ENCODE measurements around the gene GLOD4. TPM values are rescaled to one million over a fixed set of nuclear protein-coding genes. Genes with fewer than 3 reads are reported as not detected.
A peak's percentile ranks its signal among the peaks of the same experiment; 100 is the strongest.
"Not testable (repeated sequence)": the region's sequence is repeated elsewhere in the genome, so short reads cannot be mapped to it uniquely, and the experiment has no call there.

GLOD4 gene
- total RNA-seq, 1 donor from 2014 or later, result 80.1 TPM

DNA sequence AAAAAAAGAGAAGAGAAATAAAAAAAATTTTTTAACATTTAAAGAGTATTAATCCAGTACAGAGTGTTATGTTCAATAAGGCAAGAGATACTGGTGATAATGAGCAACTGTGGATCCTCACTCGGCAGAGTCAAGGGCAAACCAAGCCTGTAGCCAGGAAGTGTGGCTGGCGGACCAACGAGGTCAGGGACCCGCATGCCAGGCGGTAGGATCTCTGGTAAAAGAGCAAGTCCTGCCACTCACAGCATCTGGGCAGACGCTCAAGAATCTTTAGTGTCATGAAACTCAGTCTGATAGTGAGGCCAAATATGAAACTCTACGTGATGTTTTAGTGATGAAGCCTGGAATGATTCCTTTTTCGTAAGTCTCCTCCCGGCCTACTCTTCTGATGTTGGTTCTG, 21.7 kb downstream of the GLOD4 start:
- H3K27me3 Mint-ChIP-seq (ENCODE audit: unreplicated experiment), result peaks cover 3% of the 10 kb centered on the region
- H3K36me3 Mint-ChIP-seq (ENCODE audit: unreplicated experiment), result peaks cover 5% of the 10 kb centered on the region
- TF ChIP-seq, protein P1, sequence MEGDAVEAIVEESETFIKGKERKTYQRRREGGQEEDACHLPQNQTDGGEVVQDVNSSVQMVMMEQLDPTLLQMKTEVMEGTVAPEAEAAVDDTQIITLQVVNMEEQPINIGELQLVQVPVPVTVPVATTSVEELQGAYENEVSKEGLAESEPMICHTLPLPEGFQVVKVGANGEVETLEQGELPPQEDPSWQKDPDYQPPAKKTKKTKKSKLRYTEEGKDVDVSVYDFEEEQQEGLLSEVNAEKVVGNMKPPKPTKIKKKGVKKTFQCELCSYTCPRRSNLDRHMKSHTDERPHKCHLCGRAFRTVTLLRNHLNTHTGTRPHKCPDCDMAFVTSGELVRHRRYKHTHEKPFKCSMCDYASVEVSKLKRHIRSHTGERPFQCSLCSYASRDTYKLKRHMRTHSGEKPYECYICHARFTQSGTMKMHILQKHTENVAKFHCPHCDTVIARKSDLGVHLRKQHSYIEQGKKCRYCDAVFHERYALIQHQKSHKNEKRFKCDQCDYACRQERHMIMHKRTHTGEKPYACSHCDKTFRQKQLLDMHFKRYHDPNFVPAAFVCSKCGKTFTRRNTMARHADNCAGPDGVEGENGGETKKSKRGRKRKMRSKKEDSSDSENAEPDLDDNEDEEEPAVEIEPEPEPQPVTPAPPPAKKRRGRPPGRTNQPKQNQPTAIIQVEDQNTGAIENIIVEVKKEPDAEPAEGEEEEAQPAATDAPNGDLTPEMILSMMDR (IDR thresholded peaks at IDR 0.05; ENCODE audit: partially characterized antibody, unreplicated experiment), result no peak
- no peak for DNase-seq
- peaks cover 3% of the 10 kb centered on the region for H3K9me3 Mint-ChIP-seq (ENCODE audit: unreplicated experiment)
- H3K4me3 Mint-ChIP-seq (ENCODE audit: unreplicated experiment), result no peak overlapping the region
- no peak overlapping the region for H3K27ac Mint-ChIP-seq (ENCODE audit: unreplicated experiment)
- no peaks in the 10 kb centered on the region for H3K4me1 Mint-ChIP-seq (ENCODE audit: low read depth, unreplicated experiment)

DNA sequence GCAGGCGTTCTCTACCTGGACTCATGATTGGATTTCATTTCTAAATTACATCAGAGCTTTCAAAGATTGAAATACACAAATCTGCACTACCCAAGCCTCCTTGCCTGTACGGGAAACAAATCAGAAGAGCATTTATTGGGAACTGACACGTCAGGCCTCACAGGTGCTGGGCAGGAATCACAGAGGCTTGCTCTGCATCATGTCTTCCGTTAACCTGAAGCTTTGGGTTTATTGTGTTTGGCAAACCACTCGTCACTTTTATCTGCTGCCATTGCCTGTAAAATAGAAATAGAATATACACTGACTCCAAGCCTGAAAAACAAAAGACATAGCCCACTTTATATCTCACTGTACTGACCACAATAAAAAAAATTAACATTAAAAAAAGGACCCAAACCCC, 22.1 kb downstream of the GLOD4 start:
- no peak overlapping the region for H3K4me3 Mint-ChIP-seq (ENCODE audit: unreplicated experiment)
- DNase-seq, result no peak
- H3K27me3 Mint-ChIP-seq (ENCODE audit: unreplicated experiment), result peaks cover 3% of the 10 kb centered on the region
- no peaks in the 10 kb centered on the region for H3K4me1 Mint-ChIP-seq (ENCODE audit: low read depth, unreplicated experiment)
- H3K9me3 Mint-ChIP-seq (ENCODE audit: unreplicated experiment), result peaks cover 3% of the 10 kb centered on the region
- no peak overlapping the region for H3K27ac Mint-ChIP-seq (ENCODE audit: unreplicated experiment)
- TF ChIP-seq, protein P1 (IDR thresholded peaks at IDR 0.05; ENCODE audit: partially characterized antibody, unreplicated experiment), result no peak
- H3K36me3 Mint-ChIP-seq (ENCODE audit: unreplicated experiment), result peaks cover under 1% of the 10 kb centered on the region

DNA sequence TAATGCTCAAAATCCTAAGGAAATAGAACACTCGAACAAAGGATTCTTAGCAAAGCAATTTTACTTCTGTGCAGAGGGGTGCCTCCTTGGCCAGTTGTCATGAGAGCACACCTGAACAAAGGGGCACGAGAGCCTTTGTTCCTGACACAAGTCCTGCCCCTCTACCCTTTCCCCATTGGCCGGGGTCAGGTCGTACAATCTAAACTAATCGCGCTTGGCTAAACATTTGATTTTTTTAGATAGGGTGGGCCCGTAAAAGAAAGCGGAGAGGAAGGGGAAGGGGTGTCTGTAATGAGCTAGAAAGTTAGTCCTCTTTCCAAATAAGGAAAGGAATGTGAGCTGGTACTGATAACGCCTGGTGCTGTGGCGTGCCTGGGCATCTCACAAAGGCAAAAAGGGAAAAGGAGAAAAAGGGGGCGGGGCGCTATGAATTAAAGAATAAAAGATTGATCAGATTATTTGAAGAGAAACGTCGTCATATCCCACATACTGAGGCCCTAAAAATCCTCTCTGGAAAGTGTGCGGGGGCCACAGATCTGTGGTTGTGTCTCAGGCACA, 26.0 kb downstream of the GLOD4 start:
- H3K9me3 Mint-ChIP-seq (ENCODE audit: unreplicated experiment); DNase-seq; H3K4me3 Mint-ChIP-seq (ENCODE audit: unreplicated experiment); H3K27ac Mint-ChIP-seq (ENCODE audit: unreplicated experiment); H3K36me3 Mint-ChIP-seq (ENCODE audit: unreplicated experiment): not testable (repeated sequence)
- Mint-ChIP-seq H3K4me1 (ENCODE audit: low read depth, unreplicated experiment) (peaks cover 10% of the 10 kb centered on the region), H3K27me3 (ENCODE audit: unreplicated experiment) (peaks cover 12% of the 10 kb centered on the region)

DNA sequence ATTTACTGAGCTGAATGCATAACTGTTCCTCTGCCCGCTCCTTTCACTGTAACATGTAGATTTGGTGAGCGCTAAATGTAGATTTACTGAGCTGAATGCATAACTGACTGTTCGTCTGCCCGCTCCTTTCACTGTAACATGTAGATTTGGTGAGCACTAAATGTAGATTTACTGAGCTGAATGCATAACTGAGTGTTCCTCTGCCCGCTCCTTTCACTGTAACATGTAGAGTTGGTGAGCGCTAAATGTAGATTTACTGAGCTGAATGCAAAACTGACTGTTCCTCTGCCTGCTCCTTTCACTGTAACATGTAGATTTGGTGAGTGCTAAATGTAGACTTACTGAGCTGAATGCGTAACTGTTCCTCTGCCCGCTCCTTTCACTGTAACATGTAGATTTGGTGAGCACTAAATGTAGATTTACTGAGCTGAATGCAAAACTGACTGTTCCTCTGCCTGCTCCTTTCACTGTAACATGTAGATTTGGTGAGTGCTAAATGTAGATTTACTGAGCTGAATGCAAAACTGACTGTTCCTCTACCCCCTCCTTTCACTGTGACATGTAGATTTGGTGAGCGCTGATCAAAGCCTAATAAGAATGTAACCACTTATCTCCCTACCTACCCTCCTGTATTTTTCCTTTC, 26.6 kb downstream of the GLOD4 start:
- not testable (repeated sequence) for H3K9me3 Mint-ChIP-seq (ENCODE audit: unreplicated experiment); H3K27ac Mint-ChIP-seq (ENCODE audit: unreplicated experiment); DNase-seq; H3K4me3 Mint-ChIP-seq (ENCODE audit: unreplicated experiment); H3K36me3 Mint-ChIP-seq (ENCODE audit: unreplicated experiment)
- Mint-ChIP-seq H3K4me1 (ENCODE audit: low read depth, unreplicated experiment) (peaks cover 13% of the 10 kb centered on the region), H3K27me3 (ENCODE audit: unreplicated experiment) (peaks cover 15% of the 10 kb centered on the region)

DNA sequence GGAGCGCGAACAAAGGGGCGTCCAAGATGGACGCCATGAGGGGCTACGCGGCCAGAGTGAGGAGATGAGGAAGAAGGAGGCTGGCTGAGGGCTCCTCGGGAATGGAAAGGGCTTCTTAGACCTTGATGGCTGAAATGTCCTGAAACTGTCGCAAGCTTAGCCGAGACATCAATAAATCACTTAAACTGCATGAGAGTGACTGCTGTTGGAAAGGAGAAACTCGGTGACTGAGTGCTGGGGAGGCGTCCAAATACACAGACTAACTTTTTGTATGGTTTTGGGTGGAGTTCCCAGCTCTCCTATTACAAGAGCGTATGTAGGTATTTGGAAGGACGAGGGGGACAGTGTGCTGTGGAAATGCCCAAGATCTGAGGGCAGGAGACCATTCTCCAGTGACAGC, 28.7 kb downstream of the GLOD4 start:
- Mint-ChIP-seq H3K9me3 (ENCODE audit: unreplicated experiment) (peaks cover 15% of the 10 kb centered on the region), H3K36me3 (ENCODE audit: unreplicated experiment) (peaks cover 5% of the 10 kb centered on the region), H3K27ac (ENCODE audit: unreplicated experiment) (peak overlapping the region; percentile 72), H3K4me1 (ENCODE audit: low read depth, unreplicated experiment) (peaks cover 15% of the 10 kb centered on the region), H3K27me3 (ENCODE audit: unreplicated experiment) (peaks cover 15% of the 10 kb centered on the region), H3K4me3 (ENCODE audit: unreplicated experiment) (peak overlapping the region; percentile 68)
- DNase-seq, result no peak
- TF ChIP-seq, protein P1 (IDR thresholded peaks at IDR 0.05; ENCODE audit: partially characterized antibody, unreplicated experiment), result no peak

DNA sequence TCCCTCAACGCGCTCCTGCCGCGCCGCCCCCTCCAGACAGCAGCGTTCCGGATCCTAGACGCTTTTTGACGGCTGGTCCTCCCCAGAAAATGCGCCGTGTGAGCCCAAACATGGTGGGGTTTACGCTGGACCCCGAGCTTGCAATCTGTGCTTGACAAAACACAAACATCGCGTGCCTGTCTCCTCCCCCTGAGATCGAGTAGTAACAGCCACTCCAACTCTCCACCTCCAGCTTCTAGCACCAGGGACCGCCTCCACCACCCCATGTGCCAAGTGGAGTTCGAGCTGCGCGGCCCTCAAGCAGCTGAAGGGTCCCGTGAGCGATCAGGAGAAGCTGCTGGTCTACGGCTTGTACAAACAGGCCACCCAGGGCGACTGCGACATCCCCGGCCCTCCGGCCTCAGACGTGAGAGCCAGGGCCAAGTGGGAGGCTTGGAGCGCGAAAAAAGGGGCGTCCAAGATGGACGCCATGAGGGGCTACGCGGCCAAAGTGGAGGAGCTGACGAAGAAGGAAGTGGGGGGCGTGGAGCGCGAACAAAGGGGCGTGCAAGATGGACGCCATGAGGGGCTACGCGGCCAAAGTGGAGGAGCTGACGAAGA, 29.4 kb downstream of the GLOD4 start:
- Mint-ChIP-seq H3K4me1 (ENCODE audit: low read depth, unreplicated experiment) (peaks cover 15% of the 10 kb centered on the region), H3K4me3 (ENCODE audit: unreplicated experiment) (peak overlapping the region; percentile 94), H3K27me3 (ENCODE audit: unreplicated experiment) (peaks cover 15% of the 10 kb centered on the region), H3K36me3 (ENCODE audit: unreplicated experiment) (peaks cover 12% of the 10 kb centered on the region), H3K9me3 (ENCODE audit: unreplicated experiment) (peaks cover 21% of the 10 kb centered on the region), H3K27ac (ENCODE audit: unreplicated experiment) (peak overlapping the region; percentile 90)
- TF ChIP-seq, protein P1 (IDR thresholded peaks at IDR 0.05; ENCODE audit: partially characterized antibody, unreplicated experiment), result no peak
- DNase-seq, result peak; percentile 19
